HG03066 (cell line): ENCODE results near the gene DNAAF2.
A peak's percentile ranks its signal among the peaks of the same experiment; 100 is the strongest.
"Not testable (repeated sequence)": the region's sequence is repeated elsewhere in the genome, so short reads cannot be mapped to it uniquely, and the experiment has no call there.

Source experiments
- ATAC-seq: cut with Tn5 transposase; IDR thresholded peaks from one replicate; pipeline ENCODE4 v1.9.1; 2021; ENCODE audit warnings: low read depth; ENCODE audit not compliant: unreplicated experiment

Gene DNAAF2

GRCh38 chr14:49634547-49635334 lies at the start of gene DNAAF2:
Gene DNAAF2, minus strand, starts transcription at chr14:49635244. Its CDS starts 95 bp downstream, at chr14:49635149.
- ATAC-seq: peak; percentile 23

- no peak for ATAC-seq
Observed at GRCh38 chr14:49679271-49679670, 44.2 kb upstream of the DNAAF2 start.

- no peak for ATAC-seq
Observed at GRCh38 chr14:49677643-49678042, 42.6 kb upstream of the DNAAF2 start.

GRCh38 chr14:49673586-49673985 lies 38.5 kb upstream of the DNAAF2 start:
- ATAC-seq: no peak

- ATAC-seq: no peak
Observed at GRCh38 chr14:49670475-49670874, 35.4 kb upstream of the DNAAF2 start.

- no peak for ATAC-seq
Observed at GRCh38 chr14:49659526-49660455, 24.7 kb upstream of the DNAAF2 start.

GRCh38 chr14:49657500-49657899 lies 22.5 kb upstream of the DNAAF2 start:
- ATAC-seq: not testable (repeated sequence)

GRCh38 chr14:49654511-49654910 lies 19.5 kb upstream of the DNAAF2 start:
- no peak for ATAC-seq

- no peak for ATAC-seq
Observed at GRCh38 chr14:49653508-49653907, 18.5 kb upstream of the DNAAF2 start.

- no peak for ATAC-seq
Observed at GRCh38 chr14:49642163-49642562, 7.1 kb upstream of the DNAAF2 start.

- no peak for ATAC-seq
Observed at GRCh38 chr14:49641697-49642129, 6.7 kb upstream of the DNAAF2 start.

GRCh38 chr14:49640540-49641417 lies 5.7 kb upstream of the DNAAF2 start:
- ATAC-seq: no peak

GRCh38 chr14:49637534-49638078 lies 2.6 kb upstream of the DNAAF2 start:
- ATAC-seq: no peak

- ATAC-seq: no peak
Observed at GRCh38 chr14:49636866-49637265, 1.8 kb upstream of the DNAAF2 start.

GRCh38 chr14:49633640-49634546 lies 1.2 kb downstream of the DNAAF2 start:
- peak; percentile 76 for ATAC-seq

- ATAC-seq: no peak
Observed at GRCh38 chr14:49623941-49624839, 10.9 kb downstream of the DNAAF2 start.

GRCh38 chr14:49623387-49623786 lies 11.7 kb downstream of the DNAAF2 start:
- no peak for ATAC-seq

- no peak for ATAC-seq
Observed at GRCh38 chr14:49622022-49622607, 12.9 kb downstream of the DNAAF2 start.
